HepG2 (cell line): ENCODE results near the gene HOXC5. TPM values are rescaled to one million over a fixed set of nuclear protein-coding genes. Genes with fewer than 3 reads are reported as not detected.

Experiments
- ATAC-seq: fragments of 200-7000 bp; cut with Tn5 transposase; 3 replicates; pipeline ENCODE4 v1.9.1; 2020; ENCODE audit warnings: mild to moderate bottlenecking, moderate library complexity
- BruUV-seq: library from RNA; stranded (reverse); fragments of 400-500 nt; replicated peaks from 2 replicates; lab custom pipeline; 2021; lab: Mats Ljungman, UMichigan
- CTCF ChIA-PET: fragments of 300-600 bp; formaldehyde crosslinking; extraction: SDS; loops from one replicate; lab custom pipeline; 2021; ENCODE audit warnings: low total read pairs, inconsistent platforms, low intra/inter-chr PET ratio; lab: Yijun Ruan, JAX
- POLR2A ChIA-PET: fragments of 350-600 bp; sonication (Branson Sonifier 250); formaldehyde crosslinking; loops from one replicate; lab custom pipeline; 2020; ENCODE audit warnings: antibody characterized with exemption, inconsistent platforms; lab: Yijun Ruan, JAX
- DNase-seq: peaks from one replicate; pipeline ENCODE4 v3.0.0-alpha.2; 2015; ENCODE audit warnings: low spot score
- FAIRE-seq: peaks from 3 replicates; lab custom pipeline; 2011; peaks lifted over from hg19 to GRCh38; lab: Jason Lieb, UNC
- H2AFZ ChIP-seq: one replicate; pipeline ENCODE4 v1.6.1; 2011; ENCODE audit warnings: low read length, inconsistent platforms
- H3K27ac ChIP-seq: fragments of 300-600 bp; 3 replicates; pipeline ENCODE4 v1.8.0; 2011; ENCODE audit warnings: mixed run types, mild to moderate bottlenecking, mixed read lengths, low read length, inconsistent platforms; ENCODE audit not compliant: insufficient read depth; ENCODE audit errors: extremely low read length
- H3K27me3 ChIP-seq, 2 experiments: fragments of 200-600 bp in 1 of 2; 2 replicates in 1 of 2; 3 replicates in 1 of 2; pipeline versions ENCODE4 v1.6.0 to v1.8.0; 2011; ENCODE audit warnings: low read length in 2 of 2, mild to moderate bottlenecking in 2 of 2, moderate library complexity in 2 of 2, inconsistent platforms in 1 of 2; ENCODE audit not compliant: insufficient read depth in 2 of 2, control insufficient read depth in 1 of 2
- H3K36me3 ChIP-seq, 2 experiments: fragments of 200-600 bp in 1 of 2; replicated peaks in 1 of 2; 2 replicates in 1 of 2; 3 replicates in 1 of 2; pipeline versions ENCODE4 v1.5.1 to v1.8.0; 2011; ENCODE audit warnings: low read length in 2 of 2, inconsistent platforms in 1 of 2; ENCODE audit not compliant: insufficient read depth in 2 of 2, control insufficient read depth in 1 of 2
- H3K4me1 ChIP-seq: 2 replicates; pipeline ENCODE4 v1.5.1; 2012; ENCODE audit warnings: low read length, inconsistent platforms; ENCODE audit not compliant: insufficient read depth
- H3K4me2 ChIP-seq: 2 replicates; pipeline ENCODE4 v1.6.0; 2011; ENCODE audit warnings: low read depth, low read length, inconsistent platforms
- H3K4me3 ChIP-seq, 3 experiments: fragments of 200-600 bp in 1 of 3; sonication (generic), shearing (Covaris generic) in 1 of 3; replicated peaks in 1 of 3; 2 replicates each; pipeline ENCODE4 v1.5.1; 2011 to 2016; ENCODE audit warnings: low read length in 3 of 3, inconsistent platforms in 2 of 3, low read depth in 2 of 3, mild to moderate bottlenecking in 2 of 3, control low read depth in 1 of 3, mixed read lengths in 1 of 3; ENCODE audit not compliant: insufficient read depth in 1 of 3
- H3K79me2 ChIP-seq: one replicate; pipeline ENCODE4 v1.6.1; 2011; ENCODE audit warnings: low read length, inconsistent platforms; ENCODE audit not compliant: insufficient read depth
- H3K9ac ChIP-seq: 2 replicates; pipeline ENCODE4 v1.6.0; 2011; ENCODE audit warnings: mild to moderate bottlenecking, low read depth, low read length, inconsistent platforms; ENCODE audit not compliant: insufficient read depth
- H3K9me3 ChIP-seq: 2 replicates; pipeline ENCODE4 v1.5.1; 2012; ENCODE audit warnings: mild to moderate bottlenecking, low read length
- H4K20me1 ChIP-seq: 2 replicates; pipeline ENCODE4 v1.6.0; 2011; ENCODE audit warnings: inconsistent platforms, mild to moderate bottlenecking, low read length, moderate library complexity; ENCODE audit not compliant: insufficient read depth
- HINFP ChIP-seq: sonication (generic); formaldehyde crosslinking; IDR thresholded peaks from 2 replicates; pipeline ENCODE4 v1.4.0; 2020; ENCODE audit warnings: low read depth, mild to moderate bottlenecking, missing genetic modification reagents
- SALL1 ChIP-seq: sonication (generic); formaldehyde crosslinking; IDR thresholded peaks from 2 replicates; pipeline ENCODE4 v1.8.0; 2022; ENCODE audit warnings: mild to moderate bottlenecking, missing genetic modification reagents
- ZNF207 ChIP-seq: fragments of 450-650 bp; IDR thresholded peaks from 2 replicates; pipeline ENCODE4 v1.6.1; 2016; ENCODE audit warnings: antibody characterized with exemption, borderline replicate concordance
- WGBS: methylation state at CpG from one replicate; pipeline ENCODE4 v1.1.6; 2017; ENCODE audit warnings: low lambda C conversion rate; 5-methylcytosine and 5-hydroxymethylcytosine counted together
- in situ Hi-C: cut with HindIII; loops from 2 replicates; pipeline ENCODE4 v1.10.0; 2017; ENCODE audit warnings: low pct_unique_long_range_greater_than_20kb; ENCODE audit not compliant: extremely low pct_ligation_motif_present
- intact Hi-C: fragments of 100-400 bp; cut with micrococcal nuclease; formaldehyde crosslinking; loops from one replicate; pipeline ENCODE4 v1.10.0; 2022; ENCODE audit not compliant: unreplicated experiment
- polyA plus RNA-seq, 8 experiments: library from polyadenylated mRNA; depleted of rRNA in 3 of 8; stranded (reverse) in 7 of 8; unstranded in 1 of 8; fragments of >200 nt; fragmentation: Illumina TruSeq in 4 of 8; extraction: Trizol in 4 of 8; gene quantifications; 2 replicates each; pipeline versions ENCODE4 v1.2.1 to v1.2.3, GENCODE V29; 2011 to 2016; ENCODE audit warnings: low read depth in 4 of 8, missing spikeins in 1 of 8, mixed read lengths in 1 of 8; ENCODE audit not compliant: insufficient read depth in 1 of 8
- total RNA-seq, 5 experiments: library from RNA; depleted of rRNA; stranded (reverse); fragments of >200 nt; fragmentation: Illumina TruSeq; extraction: Trizol; gene quantifications; 2 replicates each; pipeline ENCODE4 v1.2.3, GENCODE V29; 2016; ENCODE audit warnings: low read depth in 1 of 5

HOXC5 gene
- total and polyA plus RNA-seq, 2 of the 13 experiments (the other 11 are each of a cell fraction or from before 2014, with no cell fraction given), result not detected

GRCh38 chr12:54010972-54011664, 21.7 kb upstream of the HOXC5 start:
- Histone ChIP-seq H3K4me2 (no peak overlapping the region; the same call in 1 of the 2 replicates), H3K4me1 (peaks cover 24% of the 10 kb centered on the region), H3K79me2 (no peaks in the 10 kb centered on the region), H3K4me3 (no peak overlapping the region), H3K27ac (no peak overlapping the region), H3K9me3 (no peaks in the 10 kb centered on the region), H3K27me3 (peaks cover 23 to 89% of the 10 kb centered on the region in 2 experiments), H2AFZ (no peak overlapping the region), H3K9ac (no peak overlapping the region), H3K36me3 (no peaks in the 10 kb centered on the region), H4K20me1 (no peaks in the 10 kb centered on the region)
- ATAC-seq, result no peak
- BruUV-seq, result no TSS peak
- CTCF ChIA-PET, result interaction anchor here (1.3 kb wide), 1 partner anchor 190 kb away, joined by 4 read pairs; no protein-coding TSS in a partner anchor
- POLR2A ChIA-PET, result no interaction called here
- intact Hi-C loops (no loop called here), in situ Hi-C loops (loop anchor here (10.0 kb wide), 1 partner anchor 354 kb away; the partner anchor contains the start of gene GPR84)
- 6% methylated on average over 17 of the region's 17 CpGs for WGBS
- FAIRE-seq, result no peak
- TF ChIP-seq ZNF207, result no peak
- no peak for TF ChIP-seq SALL1 (CRISPR knock-in tag)
- TF ChIP-seq HINFP (CRISPR knock-in tag), result no peak
- DNase-seq, result no peak
